Activated naive CD4-positive, alpha-beta T cell (primary cell): Measurements from ENCODE around the gene SLC26A6.

Experiments used
- DNase-seq, 4 experiments: peaks; one replicate each; lab custom pipeline; 2025; lab: John Stamatoyannopoulos, UW

The SLC26A6 gene, protein sequence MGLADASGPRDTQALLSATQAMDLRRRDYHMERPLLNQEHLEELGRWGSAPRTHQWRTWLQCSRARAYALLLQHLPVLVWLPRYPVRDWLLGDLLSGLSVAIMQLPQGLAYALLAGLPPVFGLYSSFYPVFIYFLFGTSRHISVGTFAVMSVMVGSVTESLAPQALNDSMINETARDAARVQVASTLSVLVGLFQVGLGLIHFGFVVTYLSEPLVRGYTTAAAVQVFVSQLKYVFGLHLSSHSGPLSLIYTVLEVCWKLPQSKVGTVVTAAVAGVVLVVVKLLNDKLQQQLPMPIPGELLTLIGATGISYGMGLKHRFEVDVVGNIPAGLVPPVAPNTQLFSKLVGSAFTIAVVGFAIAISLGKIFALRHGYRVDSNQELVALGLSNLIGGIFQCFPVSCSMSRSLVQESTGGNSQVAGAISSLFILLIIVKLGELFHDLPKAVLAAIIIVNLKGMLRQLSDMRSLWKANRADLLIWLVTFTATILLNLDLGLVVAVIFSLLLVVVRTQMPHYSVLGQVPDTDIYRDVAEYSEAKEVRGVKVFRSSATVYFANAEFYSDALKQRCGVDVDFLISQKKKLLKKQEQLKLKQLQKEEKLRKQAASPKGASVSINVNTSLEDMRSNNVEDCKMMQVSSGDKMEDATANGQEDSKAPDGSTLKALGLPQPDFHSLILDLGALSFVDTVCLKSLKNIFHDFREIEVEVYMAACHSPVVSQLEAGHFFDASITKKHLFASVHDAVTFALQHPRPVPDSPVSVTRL

DNA sequence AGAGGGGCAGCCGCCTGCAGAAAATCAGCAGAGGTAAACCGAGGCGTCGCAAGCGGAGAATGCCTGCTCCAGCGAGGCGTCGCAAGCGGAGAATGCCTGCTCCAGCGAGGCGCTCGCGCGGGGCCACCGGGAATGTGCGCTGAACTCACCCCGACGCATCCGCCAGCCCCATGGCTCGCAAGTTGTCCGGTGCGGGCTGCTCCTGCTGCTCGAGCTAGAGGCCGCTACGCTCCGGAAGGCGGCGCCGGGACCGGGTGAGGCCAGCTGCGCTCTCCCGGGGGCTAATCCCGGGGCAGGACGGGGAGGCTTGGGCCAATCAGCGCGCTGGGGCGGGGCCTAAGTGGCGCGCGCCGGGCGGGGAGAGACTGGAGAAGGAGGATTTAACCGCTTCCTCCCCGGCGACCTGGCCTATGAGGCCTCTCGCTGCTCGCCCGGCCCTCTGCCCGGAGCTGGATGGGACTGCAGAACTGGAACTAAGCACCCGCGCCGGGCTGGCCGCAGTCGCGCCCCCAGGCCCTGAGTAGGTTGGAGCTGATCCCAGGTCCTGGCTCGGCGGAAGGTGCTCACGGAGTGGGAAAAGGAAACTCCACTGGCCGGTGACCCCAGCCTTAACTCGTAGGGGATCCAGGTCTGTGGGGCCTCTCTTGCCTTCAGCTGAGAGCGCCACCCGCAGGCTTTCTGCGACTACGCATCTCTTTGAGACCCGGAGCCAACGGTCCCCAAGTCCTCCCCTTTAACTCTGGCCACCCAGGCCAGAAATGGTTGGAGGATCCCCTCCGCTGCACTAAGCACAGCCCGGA lies at the start of gene SLC26A6:
SLC26A6 (minus strand) TSS at position 240 of the 800 bp plus-strand sequence; CDS start at position 172, 68 bp downstream.
- DNase-seq, result peak; percentile 72 to 89 (median 78)

DNA sequence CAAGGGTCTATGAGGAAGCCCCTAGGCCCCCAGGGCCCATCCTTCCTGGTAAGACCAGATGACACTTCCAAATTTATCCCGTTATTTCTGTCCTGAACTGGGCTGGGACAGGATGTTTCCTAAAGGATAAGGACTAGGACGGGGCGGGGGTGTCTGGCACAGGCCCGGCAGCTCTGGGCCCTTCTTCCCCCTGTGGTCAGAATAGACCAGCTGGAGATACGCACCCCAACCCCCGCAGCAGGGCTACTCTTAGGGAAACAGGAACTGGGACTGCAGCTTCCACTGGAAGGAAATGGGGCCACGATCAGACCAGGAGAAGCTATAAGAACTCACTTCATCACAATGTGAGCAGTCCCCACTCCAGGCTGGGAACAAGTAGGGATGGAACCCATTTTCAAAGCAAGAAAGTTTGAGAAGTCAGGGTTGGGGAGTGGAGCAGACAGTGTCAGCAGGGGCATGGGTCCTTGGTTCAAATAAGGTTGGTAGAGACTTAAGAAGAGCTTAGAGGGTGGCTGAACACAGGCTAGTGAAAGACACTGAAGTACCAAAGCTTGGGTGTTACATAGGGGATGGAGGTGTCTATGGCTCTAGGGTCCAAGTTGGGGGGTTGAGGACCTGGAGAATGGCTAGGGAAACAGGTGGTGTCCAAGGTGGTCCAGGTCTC lies 49.4 kb upstream of the SLC26A6 start:
- DNase-seq, result no peak

DNA sequence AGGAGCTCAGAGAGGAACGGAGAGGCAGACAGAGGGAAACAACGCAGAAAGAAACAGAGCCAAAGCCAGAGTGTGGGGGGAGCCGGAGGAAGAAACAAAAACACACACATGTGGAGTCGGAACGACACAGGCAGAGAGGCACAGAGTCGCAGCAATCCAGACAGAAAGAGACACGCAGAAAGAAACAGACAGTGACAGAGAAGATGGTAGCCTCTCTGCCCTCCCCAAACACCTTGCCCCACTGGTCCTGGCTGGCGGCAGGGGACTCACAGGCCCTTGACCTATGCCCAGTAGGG lies 48.7 kb upstream of the SLC26A6 start:
- DNase-seq, result no peak

DNA sequence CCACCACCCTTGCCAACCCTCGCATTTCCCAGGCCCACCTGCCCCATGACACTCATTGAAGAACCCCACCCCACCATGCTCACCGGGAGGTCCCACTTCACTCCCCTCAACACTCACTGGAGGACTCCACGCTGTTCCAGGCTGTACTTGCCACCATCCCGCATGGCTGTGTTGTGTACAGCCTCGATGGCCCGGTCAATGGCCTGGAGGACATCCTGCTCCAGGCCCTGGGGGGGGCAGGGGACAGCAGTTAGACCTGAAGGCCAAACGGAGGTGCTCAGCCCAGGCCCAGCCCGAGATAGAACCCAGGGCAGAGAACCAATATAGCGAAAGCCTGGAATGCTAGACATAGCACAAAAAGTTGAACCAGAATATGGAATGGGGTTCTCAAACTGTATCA lies 47.5 kb upstream of the SLC26A6 start:
- DNase-seq, result no peak

DNA sequence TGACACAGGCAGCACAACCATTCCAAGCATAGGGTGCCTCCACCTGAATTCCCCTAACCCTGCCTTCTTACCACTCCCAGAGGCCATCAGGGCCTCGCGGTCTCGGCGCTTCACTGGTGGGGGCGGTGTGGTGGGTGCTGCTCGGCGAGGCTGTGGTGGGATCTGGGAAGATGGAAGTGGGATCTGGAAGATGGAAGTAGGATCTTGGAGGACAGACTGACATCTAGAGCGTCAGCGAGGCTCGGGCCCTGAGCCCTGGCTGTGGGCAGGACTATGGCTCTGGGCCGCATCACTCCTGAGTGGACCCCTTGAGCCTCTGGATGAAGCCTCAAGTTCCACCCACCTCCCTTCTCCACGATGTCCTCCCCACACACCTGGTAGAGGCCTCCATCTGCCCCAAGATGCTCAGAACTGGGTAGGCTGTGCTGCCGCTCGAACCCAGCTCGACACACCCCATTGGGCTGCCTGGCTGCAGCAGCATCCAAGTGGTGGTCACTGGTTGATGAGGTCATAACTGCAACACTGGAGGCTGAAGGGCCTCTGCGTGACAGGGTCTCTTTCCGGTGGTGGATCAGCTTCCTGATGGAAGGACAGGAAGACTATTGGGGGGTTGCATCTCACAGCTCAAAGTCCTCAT lies 46.8 kb upstream of the SLC26A6 start:
- DNase-seq, result no peak

DNA sequence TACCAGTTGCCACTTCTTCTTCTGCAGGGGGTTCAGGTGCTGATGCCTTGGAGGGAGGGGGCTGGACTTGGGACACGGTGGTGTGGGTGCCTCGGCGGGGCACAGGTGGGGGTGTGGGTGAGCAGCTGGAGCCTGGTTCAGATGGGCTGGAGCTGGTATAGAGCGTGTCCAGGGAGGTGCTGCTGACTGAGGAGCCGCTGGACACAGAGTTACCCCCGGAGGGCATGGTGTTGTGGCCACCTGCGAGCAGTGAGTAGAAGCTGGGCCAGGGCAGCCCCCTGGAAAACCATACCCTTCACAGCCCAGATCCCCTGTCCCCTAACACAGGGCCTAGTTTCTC lies 46.2 kb upstream of the SLC26A6 start:
- DNase-seq, result no peak

DNA sequence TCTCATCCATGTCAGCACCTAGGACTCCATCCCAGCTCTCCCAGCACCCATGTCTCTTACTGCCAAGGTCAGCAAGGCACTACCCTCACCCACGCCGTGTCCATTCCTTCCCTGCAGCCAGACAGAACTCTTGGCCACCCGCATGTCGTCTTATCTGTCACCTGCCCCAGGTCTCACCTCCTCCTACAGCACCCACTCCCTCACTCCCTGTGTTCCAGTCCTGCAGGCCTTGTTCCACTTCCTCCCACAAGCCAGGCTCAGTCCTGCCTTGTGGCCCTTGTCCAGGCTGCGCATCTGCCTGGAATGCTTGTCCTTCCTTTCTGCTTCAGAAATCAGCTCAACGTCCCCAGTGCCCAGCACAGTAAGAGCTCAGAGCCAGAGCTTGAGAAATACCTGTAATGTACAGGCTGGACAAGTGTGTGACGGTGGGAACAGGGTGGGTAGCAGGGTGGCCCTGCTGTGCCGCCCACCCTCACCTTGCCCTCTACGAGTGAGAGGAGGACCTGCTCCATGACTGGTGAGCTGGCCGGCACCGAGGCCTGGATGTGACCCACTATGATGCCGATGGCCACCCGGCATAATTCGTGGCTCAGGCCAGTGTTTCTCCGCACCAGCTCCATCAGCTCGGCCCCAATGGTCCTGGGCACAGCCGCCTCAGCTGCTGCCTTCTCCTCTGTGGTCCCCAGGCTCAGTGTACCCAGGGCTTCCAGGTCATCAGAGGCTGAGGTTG lies 45.7 kb upstream of the SLC26A6 start:
- DNase-seq, result no peak

DNA sequence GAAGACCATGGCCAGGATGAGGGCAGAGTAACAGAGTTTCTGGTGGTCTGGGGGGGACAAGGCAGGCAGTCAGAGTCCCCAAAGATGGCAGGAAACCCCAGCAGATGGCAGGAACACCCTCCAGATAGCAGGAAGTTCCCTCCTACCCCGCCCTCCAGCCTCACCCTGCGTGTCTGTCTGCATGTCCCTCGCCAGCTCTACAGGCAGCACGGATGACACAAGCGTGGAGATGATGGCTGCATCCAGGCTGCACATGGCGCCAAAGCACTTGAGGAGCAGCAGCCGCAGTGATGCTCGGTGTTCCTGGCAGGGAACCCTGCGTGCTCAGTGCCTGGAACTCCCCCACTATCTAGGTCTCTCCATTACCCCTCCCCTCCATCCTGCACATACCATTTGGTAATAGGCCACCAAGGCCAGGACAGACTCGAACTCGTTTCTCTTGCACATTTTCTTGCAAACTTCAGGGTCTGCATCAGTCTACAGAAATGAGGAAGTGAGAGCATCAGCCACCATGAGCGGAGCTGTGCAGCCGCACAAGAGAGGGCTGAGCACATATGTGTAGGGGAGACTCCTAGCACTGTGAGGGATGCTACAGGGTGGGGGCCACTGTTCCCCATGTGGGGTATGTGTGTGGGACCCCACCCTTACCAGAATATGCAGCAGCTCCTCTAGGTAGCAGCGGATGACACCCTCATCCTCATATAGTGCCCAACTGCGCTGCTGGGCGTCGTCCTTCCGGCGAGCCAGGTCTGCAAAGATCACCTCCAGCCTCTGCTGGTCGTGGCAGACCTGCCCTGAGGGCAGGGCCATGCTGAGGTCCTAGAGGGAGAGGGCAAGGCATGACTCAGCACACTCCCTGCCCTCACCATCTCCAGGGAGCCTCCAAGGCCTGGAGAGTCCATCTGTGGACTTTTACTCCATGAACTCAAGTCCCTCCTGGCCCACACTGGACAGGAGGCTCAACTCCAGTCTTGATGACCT lies 44.4 kb upstream of the SLC26A6 start:
- no peak for DNase-seq

DNA sequence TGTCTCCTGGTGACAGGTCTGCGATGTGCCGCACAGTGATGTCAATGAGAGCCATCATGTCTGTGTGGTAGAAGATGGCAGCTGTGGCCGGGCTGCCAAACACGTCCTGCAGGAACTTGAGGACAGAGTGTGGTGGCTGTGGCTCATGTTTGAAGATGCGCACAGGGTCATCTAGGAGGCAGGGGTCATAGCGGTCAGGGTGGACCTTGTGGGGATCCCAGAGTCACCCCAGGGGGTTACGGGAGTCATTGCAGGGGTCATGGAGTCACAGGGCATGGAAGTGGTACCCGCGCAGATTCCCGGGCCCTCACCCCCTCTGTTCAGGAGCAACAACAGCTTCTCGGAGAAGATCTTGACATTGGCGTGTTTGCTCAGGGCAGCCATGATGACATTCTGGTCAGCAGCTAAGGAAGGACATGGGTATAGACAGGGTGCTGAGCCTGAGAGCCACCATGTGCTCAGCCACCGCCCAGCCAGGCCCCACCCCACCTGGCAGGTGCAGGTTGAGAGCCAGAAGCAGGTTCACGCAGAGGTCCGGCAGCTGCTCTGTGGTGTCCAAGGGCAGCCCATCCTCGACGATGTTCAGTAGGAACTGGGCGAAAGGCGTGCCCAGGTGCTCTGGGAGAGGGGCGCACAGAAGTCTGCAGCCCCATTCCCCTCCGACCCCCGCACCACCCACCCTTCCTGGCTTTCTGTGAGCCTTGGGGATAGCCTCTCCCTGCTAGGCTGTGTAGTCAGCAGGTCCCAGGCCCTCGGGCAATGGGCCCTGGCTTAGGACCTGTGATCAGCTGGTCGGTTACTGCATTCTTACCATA lies 43.5 kb upstream of the SLC26A6 start:
- DNase-seq, result no peak

DNA sequence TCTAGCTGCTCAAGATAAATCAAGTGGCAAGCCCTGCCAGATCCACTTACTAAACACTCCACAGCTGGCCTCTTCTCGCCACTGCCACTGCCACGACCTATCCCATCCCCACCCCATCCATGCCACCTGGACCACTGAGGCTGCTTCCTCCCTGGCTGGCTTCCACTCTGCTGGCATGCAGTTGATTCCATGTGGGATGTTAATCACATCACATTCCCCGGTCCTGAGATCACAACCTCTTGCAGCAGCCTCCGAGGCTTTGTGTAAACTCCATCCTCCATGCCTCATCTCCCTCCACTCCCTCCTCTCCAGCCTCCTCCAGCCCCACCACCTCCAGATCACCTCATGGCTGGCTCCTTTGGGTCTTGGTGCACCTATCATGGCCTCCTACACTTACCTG lies 42.8 kb upstream of the SLC26A6 start:
- no peak for DNase-seq

DNA sequence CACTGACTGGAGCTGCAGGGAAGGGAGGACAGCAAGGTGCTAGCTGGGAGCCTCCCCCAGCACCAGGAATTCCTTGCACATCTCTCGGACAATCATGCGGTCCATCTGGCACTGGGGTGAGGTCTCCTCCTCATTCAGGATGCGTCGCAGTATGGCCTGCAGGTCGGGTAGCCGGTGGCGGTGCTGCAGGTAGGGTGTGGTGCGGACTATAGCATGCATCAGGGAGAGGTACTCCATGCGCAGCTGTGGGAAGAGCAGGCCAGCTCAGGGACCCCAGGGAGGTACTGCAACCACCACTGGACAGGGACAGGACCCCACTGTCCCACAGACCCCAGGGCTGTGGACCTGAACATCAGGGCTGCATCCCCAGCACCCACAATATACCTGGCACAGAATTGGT lies 39.2 kb upstream of the SLC26A6 start:
- no peak for DNase-seq

DNA sequence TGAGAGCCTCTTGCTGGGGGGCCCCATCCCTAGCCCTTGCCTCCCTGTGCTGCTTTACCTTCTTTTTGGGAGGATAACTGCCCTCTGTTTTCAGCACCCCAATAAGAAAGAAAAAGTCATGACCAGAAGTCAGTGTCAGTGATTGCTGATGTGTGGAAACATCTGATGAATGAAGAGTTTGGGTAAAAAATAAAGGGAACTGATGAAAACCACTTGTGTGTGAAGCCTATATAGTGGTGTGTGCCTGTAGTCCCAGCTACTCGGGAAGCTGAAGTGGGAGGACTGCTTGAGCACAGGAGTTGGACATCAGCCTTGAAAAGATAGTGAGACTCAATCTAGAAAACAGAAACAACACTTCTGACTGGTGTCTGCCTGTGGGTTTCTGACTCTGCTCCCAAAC lies 37.3 kb upstream of the SLC26A6 start:
- DNase-seq, result no peak

DNA sequence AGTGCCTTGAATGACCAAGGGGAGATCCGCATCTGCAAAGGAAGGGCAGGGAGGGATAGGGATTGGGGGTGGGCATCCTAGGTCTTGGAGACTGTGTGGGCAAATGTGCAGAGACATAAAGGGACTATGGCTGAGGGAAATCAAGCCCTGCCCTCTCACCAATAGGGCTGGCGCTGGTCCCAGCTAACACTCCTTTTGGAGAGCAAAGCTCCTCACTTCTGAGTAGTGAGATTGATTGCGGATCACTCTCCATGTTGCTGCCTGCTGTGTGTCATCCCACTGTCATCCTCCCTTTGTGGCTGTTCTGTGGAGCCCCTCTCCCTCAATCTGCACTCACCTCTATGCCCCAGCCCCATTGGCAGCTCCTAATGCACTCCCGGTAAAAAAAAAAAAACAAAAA lies 29.7 kb upstream of the SLC26A6 start:
- no peak for DNase-seq

DNA sequence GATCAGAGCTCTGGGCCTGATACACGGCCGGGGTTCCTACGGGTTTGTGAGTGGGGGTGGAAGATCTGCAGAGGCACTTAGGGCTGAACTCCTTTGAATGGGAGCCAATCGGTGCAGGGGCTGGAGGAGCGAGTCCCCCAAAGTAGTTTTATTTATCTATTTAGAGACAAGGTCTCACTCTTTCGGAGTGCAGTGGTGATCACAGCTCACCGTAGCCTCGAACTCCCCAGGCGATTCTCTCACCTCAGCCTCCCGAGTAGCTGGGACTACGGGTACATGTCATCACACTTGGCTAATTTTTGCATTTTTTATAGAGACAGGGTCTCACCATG lies 29.0 kb upstream of the SLC26A6 start:
- DNase-seq, result no peak

DNA sequence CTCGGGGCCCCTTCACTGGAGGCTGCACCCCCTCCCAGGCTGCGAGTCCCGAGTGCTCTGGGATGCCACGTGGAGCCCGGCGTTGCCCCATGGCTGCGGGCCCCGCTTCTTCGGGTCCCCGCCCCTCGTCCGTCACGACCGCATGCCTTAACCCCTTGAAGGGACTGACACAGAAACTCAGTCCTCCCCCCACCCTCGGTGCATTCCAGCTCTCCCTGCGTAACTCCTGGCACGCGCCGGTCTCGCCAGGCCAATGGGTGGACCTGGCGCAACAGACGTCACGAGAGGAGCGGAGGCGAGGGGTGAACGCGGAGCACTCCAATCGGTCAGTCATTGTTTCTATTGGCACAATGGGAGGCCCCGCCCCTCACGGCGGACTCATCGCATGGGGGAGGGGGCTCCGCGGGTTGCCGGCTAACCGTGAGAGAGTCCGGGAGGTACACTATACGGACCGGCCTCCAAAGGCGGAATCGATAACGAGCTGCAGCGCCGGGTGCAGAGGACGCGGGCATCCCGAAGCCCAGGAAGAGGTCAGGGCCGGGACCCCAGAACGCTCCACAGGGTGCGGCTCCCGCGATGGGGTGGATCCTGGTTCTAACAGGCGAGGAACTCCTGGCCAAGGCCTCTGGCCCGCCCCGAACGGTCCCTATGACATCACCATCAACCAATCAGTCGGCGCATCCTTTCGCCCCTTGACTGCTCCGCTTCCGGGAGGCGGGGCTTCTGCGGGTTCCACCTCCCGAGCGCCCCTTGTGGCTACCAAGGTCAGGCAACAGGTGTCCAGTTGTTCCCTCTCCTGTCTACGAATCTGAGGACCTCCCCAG lies 28.4 kb upstream of the SLC26A6 start:
- DNase-seq, result peak; percentile 28 to 59 (median 43)

DNA sequence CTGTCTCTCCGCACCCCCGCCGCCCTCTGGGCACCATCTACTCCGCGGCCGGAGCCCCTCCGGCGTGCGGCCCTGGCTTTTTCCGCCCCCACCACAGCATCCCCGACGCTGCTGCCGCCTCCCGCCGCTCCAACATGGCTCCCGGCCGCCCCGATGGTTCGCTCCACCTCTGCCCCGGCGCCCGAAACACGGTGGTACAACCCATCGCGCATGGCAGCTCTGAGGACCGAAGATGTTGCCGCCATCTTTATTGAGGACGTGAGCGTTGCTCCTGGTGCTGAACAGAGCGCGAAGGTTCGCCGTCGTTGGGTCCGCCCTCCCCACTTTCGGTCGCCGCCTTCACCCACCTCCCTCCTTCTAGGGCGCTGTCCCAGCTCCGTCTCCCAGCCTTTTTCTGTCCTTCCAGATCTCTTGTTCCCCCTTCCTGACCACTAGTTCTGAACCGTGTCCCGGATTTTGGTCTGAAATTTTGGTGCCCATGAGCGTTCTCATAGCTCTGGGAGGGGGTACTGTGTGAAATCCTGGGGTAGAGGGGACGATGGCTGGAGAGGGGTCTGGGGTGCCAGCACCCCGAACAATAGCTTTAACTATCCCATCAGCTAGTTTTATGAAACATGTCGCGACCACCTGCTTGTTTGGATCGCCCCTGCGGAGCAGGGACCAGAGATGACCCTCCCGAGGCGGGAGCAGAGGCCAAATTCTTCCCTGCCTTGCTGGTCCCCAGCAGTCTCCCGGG lies 27.7 kb upstream of the SLC26A6 start, which contains the start of gene CELSR3:
CELSR3 (minus strand) TSS at position 134 of the 736 bp plus-strand sequence. CDS start 252 bp downstream, outside the sequence.
- no peak for DNase-seq

DNA sequence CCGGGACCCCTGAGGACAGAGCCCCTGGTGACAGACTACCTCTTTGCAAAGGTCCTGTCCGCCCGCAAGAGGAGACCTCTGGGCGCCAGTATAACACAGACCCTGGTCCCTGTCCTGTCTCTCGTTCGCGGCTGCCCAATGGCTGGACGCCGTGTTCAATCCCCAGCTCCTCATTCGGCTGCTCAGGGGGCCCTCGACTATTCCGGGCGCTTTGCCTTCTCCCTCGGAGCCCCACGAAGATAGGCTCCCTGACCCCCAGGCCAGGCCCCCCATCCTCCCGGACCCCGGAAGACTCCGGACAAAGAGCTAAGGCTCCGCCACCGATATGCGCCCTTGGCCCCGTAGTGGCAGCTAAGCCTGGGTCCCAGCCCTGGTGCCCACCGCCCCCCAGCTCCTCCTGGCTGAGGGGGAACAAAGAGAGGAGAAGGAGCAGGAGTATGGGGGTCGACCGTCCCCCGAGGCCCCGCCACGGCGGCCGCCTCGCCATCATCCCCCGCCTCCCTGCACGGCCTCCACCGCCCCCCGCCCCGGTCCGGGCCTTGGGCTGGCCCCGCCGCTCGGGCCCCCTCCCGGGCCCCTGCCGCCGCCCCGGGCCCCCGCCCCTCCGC lies 27.0 kb upstream of the SLC26A6 start:
- no peak for DNase-seq
